Measurements from ENCODE around the gene S100G. TPM values are rescaled to one million over a fixed set of nuclear protein-coding genes. Genes with fewer than 3 reads are reported as not detected.

The S100G gene
- total and polyA plus RNA-seq, 10 donors, result not detected

- Histone ChIP-seq H3K9me3 (no peaks in the 10 kb centered on the region), H3K36me3 (no peaks in the 10 kb centered on the region), H3K4me3 (no peak overlapping the region), H3K27me3 (replicated peaks in 1 of 7) (peaks cover 0 to 7% (median 0%) of the 10 kb centered on the region in 7 donors), H3K27ac (no peak overlapping the region), H3K4me1 (no peaks in the 10 kb centered on the region)
- TF ChIP-seq POLR2A (IDR thresholded peaks at IDR 0.05), result no peak
- no peak for TF ChIP-seq CTCF (IDR thresholded peaks at IDR 0.05 in 8 of 11, conservative IDR thresholded peaks at IDR 0.05 in 3 of 11)
- TF ChIP-seq POLR2AphosphoS5 (IDR thresholded peaks at IDR 0.05), result no peak
- 85 to 94% (median 91%) methylated on average over 2 of the region's 2 CpGs for WGBS, 5 donors
- DNase-seq, result no peak
- intact Hi-C loops (cut with DNase I; ENCODE audit: low total_unique reads), result no loop called here
Measured at GRCh38 chrX:16658284-16658683, 8.3 kb downstream of the S100G start.

DNA sequence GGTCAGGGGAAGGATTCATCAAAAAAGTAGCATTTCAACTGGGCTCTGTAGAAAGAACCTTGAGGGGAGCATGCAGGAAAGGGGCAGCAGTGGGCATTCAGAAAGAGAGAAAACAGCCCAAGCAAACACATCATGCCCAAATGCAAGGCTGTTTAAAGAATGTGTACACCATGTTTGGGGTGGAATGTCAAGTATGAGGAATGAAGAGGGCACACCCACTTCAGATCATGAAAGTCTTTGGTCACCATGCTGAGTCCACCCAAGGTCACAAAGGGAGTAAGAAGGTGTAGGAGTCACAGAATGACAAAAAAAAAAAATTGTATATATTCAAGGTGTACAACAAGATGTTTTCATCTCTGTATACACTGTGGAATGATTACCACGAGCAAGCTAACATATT lies 9.4 kb downstream of the S100G start:
- Histone ChIP-seq H3K4me1 (no peaks in the 10 kb centered on the region), H3K27ac (no peak overlapping the region), H3K9me3 (no peaks in the 10 kb centered on the region), H3K4me3 (no peak overlapping the region), H3K36me3 (no peaks in the 10 kb centered on the region), H3K27me3 (replicated peaks in 1 of 7) (peaks cover 0 to 7% (median 0%) of the 10 kb centered on the region in 7 donors)
- DNase-seq, result no peak
- no peak for TF ChIP-seq POLR2A (IDR thresholded peaks at IDR 0.05)
- TF ChIP-seq CTCF (IDR thresholded peaks at IDR 0.05 in 8 of 11, conservative IDR thresholded peaks at IDR 0.05 in 3 of 11), result no peak
- no peak for TF ChIP-seq POLR2AphosphoS5 (IDR thresholded peaks at IDR 0.05)
- intact Hi-C loops (cut with DNase I; ENCODE audit: low total_unique reads), result no loop called here
- WGBS, 5 donors, result 79 to 100% (median 86%) methylated on average over 1 of the region's 1 CpG

DNA sequence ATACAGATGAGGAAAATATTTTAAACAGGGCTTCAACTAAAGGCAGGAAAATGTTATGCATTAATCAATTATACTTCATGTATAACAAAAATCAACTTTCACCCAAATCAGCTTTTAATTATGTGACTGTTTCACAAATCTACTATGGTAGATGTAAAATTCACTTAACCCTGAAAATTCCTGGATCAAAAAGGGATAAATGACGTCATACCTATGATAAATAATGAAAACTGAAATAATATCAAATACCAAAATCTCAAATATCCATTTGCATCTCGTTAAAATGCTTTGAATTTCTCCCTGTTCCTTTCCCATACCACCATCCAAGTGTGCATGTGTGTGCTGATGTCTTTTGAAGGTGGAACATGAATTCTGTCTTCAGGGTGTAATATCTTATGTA lies 11.5 kb downstream of the S100G start:
- no peak overlapping the region for H3K4me3 ChIP-seq
- intact Hi-C loops (cut with DNase I; ENCODE audit: low total_unique reads), result no loop called here
- no peak overlapping the region for H3K27ac ChIP-seq
- no peak for TF ChIP-seq POLR2AphosphoS5 (IDR thresholded peaks at IDR 0.05)
- no peak for TF ChIP-seq POLR2A (IDR thresholded peaks at IDR 0.05)
- TF ChIP-seq CTCF (IDR thresholded peaks at IDR 0.05 in 8 of 11, conservative IDR thresholded peaks at IDR 0.05 in 3 of 11), result no peak
- H3K36me3 ChIP-seq, result peaks cover 0 to 11% (median 0%) of the 10 kb centered on the region in 6 donors
- 65 to 93% (median 91%) methylated on average over 2 of the region's 2 CpGs for WGBS, 5 donors
- H3K4me1 ChIP-seq, result no peaks in the 10 kb centered on the region
- DNase-seq, result no peak
- peaks cover 0 to 7% (median 0%) of the 10 kb centered on the region in 7 donors for H3K27me3 ChIP-seq (replicated peaks in 1 of 7)
- H3K9me3 ChIP-seq, result no peaks in the 10 kb centered on the region

DNA sequence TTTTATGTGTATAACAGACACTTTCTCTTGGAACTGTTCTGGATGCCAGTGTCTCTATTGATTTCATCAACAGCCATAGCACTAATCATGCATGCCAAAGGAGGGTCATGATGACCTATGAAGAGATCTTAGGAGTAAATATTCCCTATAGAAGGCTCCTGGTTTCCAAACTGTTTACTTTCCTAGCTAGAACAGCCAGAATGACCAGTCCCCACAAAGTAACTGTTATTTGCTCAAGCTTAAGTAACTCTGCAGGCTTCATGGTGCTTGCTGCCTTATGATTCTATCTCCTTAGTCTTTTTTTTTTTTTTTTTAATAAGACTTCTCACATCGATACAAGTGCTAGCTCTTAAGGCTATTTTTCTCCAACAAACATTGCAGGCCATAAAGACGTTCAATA lies 12.4 kb downstream of the S100G start:
- Histone ChIP-seq H3K27ac (no peak overlapping the region), H3K4me3 (no peak overlapping the region), H3K4me1 (no peaks in the 10 kb centered on the region), H3K27me3 (replicated peaks in 1 of 7) (peaks cover 0 to 7% (median 0%) of the 10 kb centered on the region in 7 donors), H3K9me3 (no peaks in the 10 kb centered on the region), H3K36me3 (peaks cover 0 to 19% (median 0%) of the 10 kb centered on the region in 6 donors)
- intact Hi-C loops (cut with DNase I; ENCODE audit: low total_unique reads), result no loop called here
- WGBS, 5 donors, result 76 to 100% (median 92%) methylated on average over 2 of the region's 2 CpGs
- DNase-seq, result no peak
- TF ChIP-seq POLR2A (IDR thresholded peaks at IDR 0.05), result no peak
- no peak for TF ChIP-seq POLR2AphosphoS5 (IDR thresholded peaks at IDR 0.05)
- no peak for TF ChIP-seq CTCF (IDR thresholded peaks at IDR 0.05 in 8 of 11, conservative IDR thresholded peaks at IDR 0.05 in 3 of 11)
